Left lung (tissue), 10 donors: ENCODE measurements around the gene DNAJC21. TPM values are rescaled to one million over a fixed set of nuclear protein-coding genes. Genes with fewer than 3 reads are reported as not detected.

ENCODE experiments used
- ATAC-seq: fragments of 200-7000 bp; cut with Tn5 transposase; one replicate; pipeline ENCODE4 v1.9.1; 2020; ENCODE audit warnings: moderate library complexity
- DNase-seq, 4 donors: peaks; one replicate each; pipeline ENCODE4 v3.0.0-alpha.2; 2013 to 2020
- H3K27ac ChIP-seq, 2 donors: fragments of 200-600 bp; sonication (generic) in 1 of 2; one replicate each; pipeline versions ENCODE4 v1.5.0 to v1.8.0; 2020 to 2021
- H3K27me3 ChIP-seq, 2 donors: fragments of 200-600 bp; sonication (generic) in 1 of 2; one replicate each; pipeline versions ENCODE4 v1.5.0 to v1.8.0; 2020 to 2021
- H3K36me3 ChIP-seq, 2 donors: fragments of 200-600 bp; sonication (generic) in 1 of 2; one replicate each; pipeline versions ENCODE4 v1.5.0 to v1.8.0; 2020 to 2021
- H3K4me1 ChIP-seq, 2 donors: fragments of 200-600 bp; one replicate each; pipeline ENCODE4 v1.8.0; 2021
- H3K4me3 ChIP-seq, 2 donors: fragments of 200-600 bp; sonication (generic) in 1 of 2; one replicate each; pipeline versions ENCODE4 v1.5.0 to v1.8.0; 2020 to 2021; ENCODE audit warnings: mild to moderate bottlenecking in 1 of 2
- H3K9me3 ChIP-seq, 2 donors: fragments of 200-600 bp; sonication (generic) in 1 of 2; one replicate each; pipeline versions ENCODE4 v1.5.0 to v1.8.0; 2020 to 2021
- CTCF ChIP-seq, 2 donors: fragments of 200-600 bp; sonication (generic) in 1 of 2; IDR thresholded peaks; one replicate each; pipeline versions ENCODE4 v1.5.0 to v1.8.0; 2021; ENCODE audit warnings: antibody characterized with exemption in 2 of 2
- intact Hi-C, 2 donors: fragments of 100-400 bp; cut with DNase I; formaldehyde crosslinking; loops; one replicate each; pipeline versions ENCODE4 v1.11.2 to v1.14.2; 2022
- polyA plus RNA-seq, 6 donors: library from polyadenylated mRNA; unstranded; fragments of 120-200 nt; gene quantifications; one replicate each; pipeline ENCODE4 v1.2.1, GENCODE V29; 2013; ENCODE audit not compliant: insufficient read length in 6 of 6
- total RNA-seq, 2 donors: library from RNA; stranded (reverse); fragmentation: NEBNext Ultra II Directional; extraction: Animal tissue kit (Norgen Biotek cat#: 25700); gene quantifications; one replicate each; pipeline ENCODE4 v1.2.1, GENCODE V29; 2021
- donor health status: DM: no; HTN: yes; CAD: no.
- donor health status: DM: no; HTN: no; CAD: no.

Gene DNAJC21
- total and polyA plus RNA-seq, 8 donors: 45.8 to 75.8 (median 65.4) TPM

GRCh38 chr5:34957321-34957720 lies 28.0 kb downstream of the DNAJC21 start:
- intact Hi-C loops: no loop called here

GRCh38 chr5:34957857-34958690 lies 28.7 kb downstream of the DNAJC21 start:
- intact Hi-C loops: no loop called here
- peak; percentile 21 to 39 for TF ChIP-seq CTCF (IDR thresholded peaks at IDR 0.05)
- ATAC-seq (peak; percentile 87), DNase-seq (peak in 2 of 4 donors; percentile 6 to 29)
- Histone ChIP-seq H3K36me3 (peaks cover 6 to 33% of the 10 kb centered on the region in 2 donors), H3K4me1 (no peaks in the 10 kb centered on the region), H3K27me3 (no peaks in the 10 kb centered on the region), H3K27ac (no peak overlapping the region), H3K9me3 (no peaks in the 10 kb centered on the region), H3K4me3 (no peak overlapping the region)

More at GRCh38 chr5:34957321-34957720, 28.0 kb downstream of the DNAJC21 start:
- no peak for ATAC-seq
- Histone ChIP-seq H3K9me3 (no peaks in the 10 kb centered on the region), H3K36me3 (peaks cover 6 to 40% of the 10 kb centered on the region in 2 donors), H3K27me3 (no peaks in the 10 kb centered on the region), H3K4me1 (no peaks in the 10 kb centered on the region), H3K27ac (no peak overlapping the region), H3K4me3 (no peak overlapping the region)
- DNase-seq: no peak
- TF ChIP-seq CTCF (IDR thresholded peaks at IDR 0.05): no peak

GRCh38 chr5:34959323-34959722 lies 30.0 kb downstream of the DNAJC21 start:
- DNase-seq: no peak
- no peaks in the 10 kb centered on the region for H3K9me3 ChIP-seq
- H3K36me3 ChIP-seq: peaks cover 5 to 21% of the 10 kb centered on the region in 2 donors
- H3K27me3 ChIP-seq: no peaks in the 10 kb centered on the region
- no peak for TF ChIP-seq CTCF (IDR thresholded peaks at IDR 0.05)
- peak; percentile 87 for ATAC-seq
- no peaks in the 10 kb centered on the region for H3K4me1 ChIP-seq
- intact Hi-C loops: no loop called here
- no peak overlapping the region for H3K4me3 ChIP-seq
- no peak overlapping the region for H3K27ac ChIP-seq

GRCh38 chr5:34967540-34967939 lies 38.2 kb downstream of the DNAJC21 start:
- Histone ChIP-seq H3K27me3 (no peaks in the 10 kb centered on the region), H3K4me1 (no peaks in the 10 kb centered on the region), H3K9me3 (peaks cover 0 to 7% of the 10 kb centered on the region in 2 donors), H3K36me3 (no peaks in the 10 kb centered on the region), H3K4me3 (no peak overlapping the region), H3K27ac (no peak overlapping the region)
- ATAC-seq (no peak), DNase-seq (no peak)
- TF ChIP-seq CTCF (IDR thresholded peaks at IDR 0.05): no peak
- intact Hi-C loops: no loop called here

GRCh38 chr5:34968258-34968657 lies 38.9 kb downstream of the DNAJC21 start:
- Histone ChIP-seq H3K36me3 (no peaks in the 10 kb centered on the region), H3K4me1 (no peaks in the 10 kb centered on the region), H3K9me3 (peaks cover 0 to 7% of the 10 kb centered on the region in 2 donors), H3K27me3 (no peaks in the 10 kb centered on the region), H3K4me3 (no peak overlapping the region), H3K27ac (no peak overlapping the region)
- no peak for TF ChIP-seq CTCF (IDR thresholded peaks at IDR 0.05)
- ATAC-seq (no peak), DNase-seq (no peak)
- intact Hi-C loops: no loop called here
